ENCODE results near the gene ADCY6.

Gene ADCY6

GRCh38 chr12:48786591-48787544, 2.0 kb downstream of the ADCY6 start:
- H3K27me3 ChIP-seq (ENCODE audit: insufficient read depth, low read depth, severe bottlenecking), result no peaks in the 10 kb centered on the region
- no peaks in the 10 kb centered on the region; the same call in 1 of the 2 replicates for H3K36me3 ChIP-seq
- TF ChIP-seq, protein P1, sequence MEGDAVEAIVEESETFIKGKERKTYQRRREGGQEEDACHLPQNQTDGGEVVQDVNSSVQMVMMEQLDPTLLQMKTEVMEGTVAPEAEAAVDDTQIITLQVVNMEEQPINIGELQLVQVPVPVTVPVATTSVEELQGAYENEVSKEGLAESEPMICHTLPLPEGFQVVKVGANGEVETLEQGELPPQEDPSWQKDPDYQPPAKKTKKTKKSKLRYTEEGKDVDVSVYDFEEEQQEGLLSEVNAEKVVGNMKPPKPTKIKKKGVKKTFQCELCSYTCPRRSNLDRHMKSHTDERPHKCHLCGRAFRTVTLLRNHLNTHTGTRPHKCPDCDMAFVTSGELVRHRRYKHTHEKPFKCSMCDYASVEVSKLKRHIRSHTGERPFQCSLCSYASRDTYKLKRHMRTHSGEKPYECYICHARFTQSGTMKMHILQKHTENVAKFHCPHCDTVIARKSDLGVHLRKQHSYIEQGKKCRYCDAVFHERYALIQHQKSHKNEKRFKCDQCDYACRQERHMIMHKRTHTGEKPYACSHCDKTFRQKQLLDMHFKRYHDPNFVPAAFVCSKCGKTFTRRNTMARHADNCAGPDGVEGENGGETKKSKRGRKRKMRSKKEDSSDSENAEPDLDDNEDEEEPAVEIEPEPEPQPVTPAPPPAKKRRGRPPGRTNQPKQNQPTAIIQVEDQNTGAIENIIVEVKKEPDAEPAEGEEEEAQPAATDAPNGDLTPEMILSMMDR (IDR thresholded peaks at IDR 0.05; ENCODE audit: low read depth, low read length), result no peak
- no peak overlapping the region for H3K4me3 ChIP-seq (ENCODE audit: low read depth, low read length)
- H3K27ac ChIP-seq, result no peak overlapping the region
- no peak for DNase-seq
- H3K9me3 ChIP-seq (ENCODE audit: severe bottlenecking), result no peaks in the 10 kb centered on the region

- Histone ChIP-seq H3K27ac (no peak overlapping the region), H3K27me3 (ENCODE audit: insufficient read depth, low read depth, severe bottlenecking) (no peaks in the 10 kb centered on the region), H3K9me3 (ENCODE audit: severe bottlenecking) (no peaks in the 10 kb centered on the region), H3K36me3 (peaks cover 3% of the 10 kb centered on the region; the same call in 1 of the 2 replicates), H3K4me3 (ENCODE audit: low read depth, low read length) (no peak overlapping the region)
- no peak for DNase-seq
- TF ChIP-seq, protein P1 (IDR thresholded peaks at IDR 0.05; ENCODE audit: low read depth, low read length), result no peak
These were observed 5.5 kb downstream of the ADCY6 start for GRCh38 chr12:48783432-48783831.

GRCh38 chr12:48782457-48783395, 6.2 kb downstream of the ADCY6 start:
- no peak overlapping the region for H3K27ac ChIP-seq

GRCh38 chr12:48781750-48782456, 7.0 kb downstream of the ADCY6 start:
- no peak for DNase-seq
- H3K9me3 ChIP-seq (ENCODE audit: severe bottlenecking), result no peaks in the 10 kb centered on the region
- no peak overlapping the region for H3K27ac ChIP-seq
- no peak overlapping the region for H3K4me3 ChIP-seq (ENCODE audit: low read depth, low read length)
- H3K36me3 ChIP-seq, result peaks cover 8% of the 10 kb centered on the region
- TF ChIP-seq, protein P1 (IDR thresholded peaks at IDR 0.05; ENCODE audit: low read depth, low read length), result no peak
- H3K27me3 ChIP-seq (ENCODE audit: insufficient read depth, low read depth, severe bottlenecking), result no peaks in the 10 kb centered on the region

More at GRCh38 chr12:48782457-48783395, 6.2 kb downstream of the ADCY6 start:
- no peak for DNase-seq
- Histone ChIP-seq H3K4me3 (ENCODE audit: low read depth, low read length) (no peak overlapping the region), H3K36me3 (peaks cover 3% of the 10 kb centered on the region; the same call in 1 of the 2 replicates), H3K9me3 (ENCODE audit: severe bottlenecking) (no peaks in the 10 kb centered on the region), H3K27me3 (ENCODE audit: insufficient read depth, low read depth, severe bottlenecking) (no peaks in the 10 kb centered on the region)
- TF ChIP-seq, protein P1 (IDR thresholded peaks at IDR 0.05; ENCODE audit: low read depth, low read length), result no peak

- TF ChIP-seq, protein P1 (IDR thresholded peaks at IDR 0.05; ENCODE audit: low read depth, low read length), result no peak
- H3K27me3 ChIP-seq (ENCODE audit: insufficient read depth, low read depth, severe bottlenecking), result no peaks in the 10 kb centered on the region
- H3K27ac ChIP-seq, result no peak overlapping the region
- H3K4me3 ChIP-seq (ENCODE audit: low read depth, low read length), result no peak overlapping the region
- no peak for DNase-seq
- no peaks in the 10 kb centered on the region for H3K9me3 ChIP-seq (ENCODE audit: severe bottlenecking)
- peaks cover 13% of the 10 kb centered on the region for H3K36me3 ChIP-seq
These were observed 8.4 kb downstream of the ADCY6 start for GRCh38 chr12:48780381-48781025.

Data from WERI-Rb-1 (cell line).